HG03558 (cell line): ENCODE data around the gene GPR139.

Experiments used
- ATAC-seq: cut with Tn5 transposase; IDR thresholded peaks from one replicate; pipeline ENCODE4 v1.9.1; 2021; ENCODE audit warnings: moderate number of reproducible peaks; ENCODE audit not compliant: unreplicated experiment; ENCODE audit errors: extremely low read depth

Gene GPR139

DNA sequence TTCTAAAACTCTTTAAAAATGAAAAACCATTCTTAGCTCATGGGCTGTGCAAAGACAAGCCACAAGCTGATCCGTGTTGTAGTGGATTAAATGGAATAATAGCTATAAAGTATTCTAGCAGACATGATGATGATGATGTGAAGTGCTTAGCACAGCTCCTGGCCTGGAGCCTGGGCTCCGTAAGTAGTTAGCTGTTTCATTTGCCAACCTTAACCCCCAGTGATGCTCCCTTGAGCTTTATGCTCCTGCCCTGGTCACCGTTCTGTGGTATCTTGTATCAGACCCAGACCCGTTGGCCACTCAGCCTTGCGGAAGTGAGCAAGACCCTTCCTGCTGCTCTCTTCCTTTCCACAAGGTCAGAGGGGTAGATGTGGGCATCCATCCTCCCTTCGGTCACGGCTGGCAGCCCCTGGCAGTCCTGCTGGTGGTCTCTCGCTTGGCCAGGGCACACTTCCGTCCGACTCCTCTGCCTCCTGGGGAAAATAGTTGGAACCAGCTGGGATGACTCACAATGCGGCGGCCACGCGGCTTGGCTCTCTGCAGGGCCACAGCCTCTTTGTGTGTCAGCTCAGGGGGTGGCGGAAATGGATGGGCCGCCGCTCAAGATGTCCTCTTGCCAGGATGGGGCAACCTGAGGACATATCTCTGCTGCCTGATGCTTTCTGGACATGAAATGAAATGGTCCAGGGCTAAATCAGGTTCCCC is 79.1 kb downstream of the GPR139 start:
- no peak for ATAC-seq

GRCh38 chr16:19991614-19992013 is 82.1 kb downstream of the GPR139 start:
- no peak for ATAC-seq

DNA sequence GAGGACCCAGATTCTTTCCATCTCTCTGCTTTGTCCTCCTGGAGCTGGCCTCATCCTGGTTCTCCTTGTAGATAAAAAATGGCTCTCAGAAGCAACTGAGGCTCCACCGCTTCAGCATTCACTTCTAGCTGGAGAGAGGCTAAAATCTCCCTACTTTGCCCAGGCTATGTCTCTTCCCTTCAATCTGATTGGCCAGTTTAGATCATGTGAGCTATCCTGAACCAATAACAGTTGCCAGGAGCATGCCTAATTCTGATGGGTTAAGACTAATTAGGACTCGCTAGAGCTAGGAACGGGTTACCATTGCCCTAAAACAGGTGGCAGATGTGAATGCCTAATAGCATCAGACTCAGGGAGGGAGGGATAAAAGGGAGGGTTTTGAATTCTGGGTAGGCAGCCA is 89.6 kb downstream of the GPR139 start:
- no peak for ATAC-seq
